Spleen (tissue), 11 donors: ENCODE measurements around the gene SOD2. TPM values are rescaled to one million over a fixed set of nuclear protein-coding genes. Genes with fewer than 3 reads are reported as not detected.
A peak's percentile ranks its signal among the peaks of the same experiment; 100 is the strongest.
"Not testable (repeated sequence)": the region's sequence is repeated elsewhere in the genome, so short reads cannot be mapped to it uniquely, and the experiment has no call there.

Source experiments
- DNase-seq: peaks from one replicate; pipeline ENCODE4 v3.0.0-alpha.2; 2020
- H3K27ac ChIP-seq, 8 donors: fragments of 200-600 bp; sonication (generic) in 7 of 8; 1 replicate in 4 of 8; 2 replicates in 4 of 8; pipeline versions ENCODE4 v1.5.0 to v1.8.0; 2016 to 2021; ENCODE audit warnings: inconsistent platforms in 4 of 8, mild to moderate bottlenecking in 4 of 8, moderate library complexity in 1 of 8
- H3K27me3 ChIP-seq, 7 donors: fragments of 200-600 bp; sonication (generic) in 6 of 7; replicated peaks in 1 of 7; 1 replicate in 4 of 7; 2 replicates in 3 of 7; pipeline versions ENCODE4 v1.5.0 to v1.8.0; 2016 to 2021; ENCODE audit warnings: inconsistent platforms in 3 of 7, mild to moderate bottlenecking in 1 of 7
- H3K36me3 ChIP-seq, 6 donors: fragments of 200-600 bp; sonication (generic) in 5 of 6; 1 replicate in 4 of 6; 2 replicates in 2 of 6; pipeline versions ENCODE4 v1.5.0 to v1.8.0; 2016 to 2021; ENCODE audit warnings: inconsistent platforms in 2 of 6
- H3K4me1 ChIP-seq, 6 donors: fragments of 200-600 bp; sonication (generic) in 5 of 6; 1 replicate in 3 of 6; 2 replicates in 3 of 6; pipeline versions ENCODE4 v1.5.0 to v1.8.0; 2016 to 2021; ENCODE audit warnings: inconsistent platforms in 3 of 6
- H3K4me3 ChIP-seq, 8 donors: fragments of 200-600 bp; sonication (generic) in 7 of 8; 1 replicate in 4 of 8; 2 replicates in 4 of 8; pipeline versions ENCODE4 v1.5.0 to v1.8.0; 2016 to 2021; ENCODE audit warnings: inconsistent platforms in 4 of 8, mild to moderate bottlenecking in 4 of 8, moderate library complexity in 2 of 8
- H3K9me3 ChIP-seq, 8 donors: fragments of 200-600 bp; sonication (generic) in 7 of 8; 1 replicate in 4 of 8; 2 replicates in 4 of 8; pipeline versions ENCODE4 v1.5.0 to v1.8.0; 2016 to 2021; ENCODE audit warnings: inconsistent platforms in 4 of 8
- CTCF ChIP-seq, 11 experiments: fragments of 200-600 bp in 7 of 11; fragments of 450-650 bp in 4 of 11; sonication (generic) in 4 of 11; IDR thresholded peaks in 8 of 11; conservative IDR thresholded peaks in 3 of 11; 1 replicate in 7 of 11; 2 replicates in 4 of 11; pipeline versions ENCODE4 v1.4.0 to v1.8.0; 2016 to 2021; ENCODE audit warnings: antibody characterized with exemption in 11 of 11, inconsistent platforms in 4 of 11, mild to moderate bottlenecking in 1 of 11
- POLR2A ChIP-seq, 3 donors: fragments of 450-650 bp; IDR thresholded peaks; one replicate each; pipeline ENCODE4 v1.5.1; 2017; ENCODE audit warnings: antibody characterized with exemption in 3 of 3, mild to moderate bottlenecking in 1 of 3
- POLR2AphosphoS5 ChIP-seq, 3 donors: sonication (generic); formaldehyde crosslinking; IDR thresholded peaks; one replicate each; pipeline ENCODE4 v1.5.1; 2017; ENCODE audit warnings: antibody characterized with exemption in 3 of 3
- WGBS, 5 donors: extraction: QIAGEN DNeasy Blood & Tissue Kit in 3 of 5; methylation state at CpG; one replicate each; pipeline versions ENCODE4 v1.1.5 to v1.1.7; 2013 to 2018; 5-methylcytosine and 5-hydroxymethylcytosine counted together
- intact Hi-C: fragments of 100-400 bp; cut with DNase I; formaldehyde crosslinking; loops from one replicate; pipeline ENCODE4 v1.15.0; 2023; ENCODE audit warnings: low total_unique reads
- polyA plus RNA-seq, 3 donors: library from polyadenylated mRNA; stranded (reverse); fragments of 200-250 nt; gene quantifications; one replicate each; pipeline ENCODE4 v1.2.1, GENCODE V29; 2013
- total RNA-seq, 7 donors: library from RNA; depleted of rRNA in 3 of 7; stranded (reverse); fragments of >200 nt in 3 of 7; fragmentation: NEBNext Ultra II Directional in 4 of 7; extraction: Animal tissue kit (Norgen Biotek cat#: 25700) in 4 of 7; gene quantifications; one replicate each; pipeline versions ENCODE4 v1.1.0 to v1.2.1, GENCODE V29; 2016 to 2021
- donor health status: healthy with polysubstance abuse.
- donor health status: DM: no; HTN: no; CAD: no; lungs with moderate emphysema.
- donor health status: DM: no; HTN: no; CAD: no.
- donor health status: Bipolar disorder and iron deficiency.
- donor health status: healthy.
- donor health status: DM: no; HTN: no; CAD: no.
- donor health status: DM: yes; HTN: yes; CAD: no.

Gene SOD2
- total and polyA plus RNA-seq, 10 donors: 60.3 to 463 (median 249) TPM

- DNase-seq: no peak
- no peaks in the 10 kb centered on the region for H3K27me3 ChIP-seq
- H3K4me3 ChIP-seq: no peak overlapping the region
- TF ChIP-seq CTCF (IDR thresholded peaks at IDR 0.05 in 8 of 11, conservative IDR thresholded peaks at IDR 0.05 in 3 of 11): no peak
- no peak for TF ChIP-seq POLR2A (IDR thresholded peaks at IDR 0.05)
- no peak for TF ChIP-seq POLR2AphosphoS5 (IDR thresholded peaks at IDR 0.05)
- WGBS, 5 donors: 63 to 77% (median 66%) methylated on average over 5 of the region's 5 CpGs
- H3K9me3 ChIP-seq: peaks cover 0 to 3% (median 0%) of the 10 kb centered on the region in 8 donors
- peaks cover 0 to 59% (median 20%) of the 10 kb centered on the region in 6 donors for H3K4me1 ChIP-seq
- H3K27ac ChIP-seq: peak overlapping the region in 3 of 8 donors; percentile 13 to 32 (median 17)
- intact Hi-C loops: no loop called here
- H3K36me3 ChIP-seq: peaks cover 0 to 79% (median 53%) of the 10 kb centered on the region in 6 donors
Observed at GRCh38 chr6:159679091-159680077, 13.7 kb downstream of the SOD2 start.

GRCh38 chr6:159678574-159678973, 14.5 kb downstream of the SOD2 start:
- 90 to 98% (median 96%) methylated on average over 3 of the region's 3 CpGs for WGBS, 5 donors
- Histone ChIP-seq H3K4me1 (peaks cover 0 to 51% (median 18%) of the 10 kb centered on the region in 6 donors), H3K9me3 (peaks cover 0 to 3% (median 0%) of the 10 kb centered on the region in 8 donors), H3K36me3 (peaks cover 0 to 71% (median 46%) of the 10 kb centered on the region in 6 donors), H3K4me3 (no peak overlapping the region), H3K27ac (no peak overlapping the region), H3K27me3 (no peaks in the 10 kb centered on the region)
- no peak for DNase-seq
- TF ChIP-seq CTCF (IDR thresholded peaks at IDR 0.05 in 8 of 11, conservative IDR thresholded peaks at IDR 0.05 in 3 of 11): no peak
- TF ChIP-seq POLR2A (IDR thresholded peaks at IDR 0.05): no peak
- TF ChIP-seq POLR2AphosphoS5 (IDR thresholded peaks at IDR 0.05): no peak
- intact Hi-C loops: no loop called here

- H3K4me1 ChIP-seq: peaks cover 0 to 41% (median 15%) of the 10 kb centered on the region in 6 donors
- DNase-seq: no peak
- no peaks in the 10 kb centered on the region for H3K27me3 ChIP-seq
- H3K36me3 ChIP-seq: peaks cover 0 to 62% (median 36%) of the 10 kb centered on the region in 6 donors
- TF ChIP-seq POLR2AphosphoS5 (IDR thresholded peaks at IDR 0.05): peak in 1 of 3 donors; percentile 42
- TF ChIP-seq POLR2A (IDR thresholded peaks at IDR 0.05): no peak
- intact Hi-C loops: no loop called here
- peaks cover 0 to 3% (median 0%) of the 10 kb centered on the region in 8 donors for H3K9me3 ChIP-seq
- no peak overlapping the region for H3K4me3 ChIP-seq
- no peak overlapping the region for H3K27ac ChIP-seq
- WGBS, 5 donors: 90 to 98% (median 97%) methylated on average over 5 of the region's 5 CpGs
Observed at GRCh38 chr6:159677506-159678165, 15.4 kb downstream of the SOD2 start.

GRCh38 chr6:159676890-159677505, 16.0 kb downstream of the SOD2 start:
- Histone ChIP-seq H3K27me3 (no peaks in the 10 kb centered on the region), H3K4me1 (peaks cover 0 to 35% (median 13%) of the 10 kb centered on the region in 6 donors), H3K4me3 (no peak overlapping the region), H3K27ac (no peak overlapping the region), H3K9me3 (peaks cover 0 to 3% (median 0%) of the 10 kb centered on the region in 8 donors), H3K36me3 (peaks cover 0 to 55% (median 31%) of the 10 kb centered on the region in 6 donors)
- intact Hi-C loops: no loop called here
- WGBS, 5 donors: 86 to 98% (median 91%) methylated on average over 6 of the region's 6 CpGs
- no peak for DNase-seq
- TF ChIP-seq POLR2A (IDR thresholded peaks at IDR 0.05): no peak
- TF ChIP-seq CTCF (IDR thresholded peaks at IDR 0.05 in 8 of 11, conservative IDR thresholded peaks at IDR 0.05 in 3 of 11): no peak
- peak in 1 of 3 donors; percentile 45 for TF ChIP-seq POLR2AphosphoS5 (IDR thresholded peaks at IDR 0.05)

GRCh38 chr6:159676236-159676635, 16.8 kb downstream of the SOD2 start:
- H3K27ac ChIP-seq, DNase-seq, H3K9me3 ChIP-seq, H3K27me3 ChIP-seq, H3K4me3 ChIP-seq, intact Hi-C loops: not testable (repeated sequence)
- peaks cover 0 to 52% (median 28%) of the 10 kb centered on the region in 6 donors for H3K36me3 ChIP-seq
- H3K4me1 ChIP-seq: peaks cover 0 to 27% (median 7%) of the 10 kb centered on the region in 6 donors
- 85 to 94% (median 89%) methylated on average over 4 of the region's 4 CpGs for WGBS, 5 donors
